HEK293 (cell line): ENCODE measurements around the gene CMC1.

Experiments
- CTCF ChIA-PET: fragments of 350-600 bp; formaldehyde crosslinking; extraction: SDS; loops from one replicate; lab custom pipeline; 2021; ENCODE audit warnings: antibody characterized with exemption; lab: Yijun Ruan, JAX
- POLR2A ChIA-PET: fragments of 300-600 bp; formaldehyde crosslinking; extraction: SDS; loops from one replicate; lab custom pipeline; 2020; ENCODE audit warnings: antibody characterized with exemption, inconsistent platforms; lab: Yijun Ruan, JAX
- H3K27ac ChIP-seq: fragments of 200-500 bp; sonication (Bioruptor generic); 2 replicates; pipeline ENCODE4 v1.5.1; 2014; ENCODE audit warnings: low read depth, low read length, control low read depth, inconsistent platforms; ENCODE audit errors: extremely low read depth
- H3K36me3 ChIP-seq, 2 experiments: fragments of 200-500 bp in 1 of 2; sonication (Bioruptor generic) in 1 of 2; 1 replicate in 1 of 2; 2 replicates in 1 of 2; pipeline ENCODE4 v1.5.1; 2014 to 2017; ENCODE audit warnings: inconsistent platforms in 2 of 2, low read length in 2 of 2; ENCODE audit not compliant: control insufficient read depth in 2 of 2, insufficient read depth in 1 of 2
- H3K4me1 ChIP-seq: fragments of 200-500 bp; sonication (Bioruptor generic); 2 replicates; pipeline ENCODE4 v1.5.1; 2014; ENCODE audit warnings: mild to moderate bottlenecking, low read length, inconsistent platforms; ENCODE audit not compliant: control insufficient read depth, insufficient read depth
- H3K4me3 ChIP-seq: 2 replicates; pipeline ENCODE4 v1.5.1; 2011; ENCODE audit warnings: low read depth, mild to moderate bottlenecking, control low read depth, low read length, moderate library complexity
- H3K9me3 ChIP-seq: fragments of 200-500 bp; sonication (Bioruptor generic); 2 replicates; pipeline ENCODE4 v1.5.1; 2014; ENCODE audit warnings: low read depth, low read length, inconsistent platforms; ENCODE audit not compliant: control insufficient read depth, insufficient read depth
- BCL11B ChIP-seq: fragments of 450-650 bp; formaldehyde crosslinking; IDR thresholded peaks from 2 replicates; pipeline ENCODE4 v1.5.1; 2016; ENCODE audit warnings: low read depth, missing biosample characterization, missing genetic modification characterization
- HOXD13 ChIP-seq: sonication (generic); formaldehyde crosslinking; IDR thresholded peaks from 2 replicates; pipeline ENCODE4 v1.8.0; 2022; ENCODE audit warnings: missing genetic modification reagents, borderline replicate concordance
- ZBTB48 ChIP-seq: fragments of 450-650 bp; formaldehyde crosslinking; IDR thresholded peaks from 2 replicates; pipeline ENCODE4 v1.5.1; 2016; ENCODE audit warnings: missing biosample characterization, missing genetic modification characterization
- ZFHX2 ChIP-seq: fragments of 450-650 bp; formaldehyde crosslinking; conservative IDR thresholded peaks from 2 replicates; pipeline ENCODE4 v1.5.1; 2016; ENCODE audit warnings: missing biosample characterization, missing genetic modification characterization
- ZNF121 ChIP-seq: fragments of 450-650 bp; formaldehyde crosslinking; IDR thresholded peaks from 2 replicates; pipeline ENCODE4 v1.5.1; 2016; ENCODE audit warnings: missing biosample characterization, missing genetic modification characterization
- ZNF174 ChIP-seq: fragments of 450-650 bp; formaldehyde crosslinking; IDR thresholded peaks from 2 replicates; pipeline ENCODE4 v1.5.0; 2017; ENCODE audit warnings: missing biosample characterization, mild to moderate bottlenecking, missing genetic modification characterization
- ZNF23 ChIP-seq: fragments of 450-650 bp; formaldehyde crosslinking; IDR thresholded peaks from 2 replicates; pipeline ENCODE4 v1.5.1; 2016; ENCODE audit warnings: missing biosample characterization, missing genetic modification characterization, borderline replicate concordance
- ZNF24 ChIP-seq: fragments of 450-650 bp; formaldehyde crosslinking; IDR thresholded peaks from 2 replicates; pipeline ENCODE4 v1.5.1; 2016; ENCODE audit warnings: missing biosample characterization, missing genetic modification characterization
- ZNF292 ChIP-seq: fragments of 450-650 bp; formaldehyde crosslinking; IDR thresholded peaks from 2 replicates; pipeline ENCODE4 v1.5.1; 2016; ENCODE audit warnings: low read depth, missing biosample characterization, missing genetic modification characterization, borderline replicate concordance
- ZNF366 ChIP-seq: fragments of 450-650 bp; formaldehyde crosslinking; conservative IDR thresholded peaks from 2 replicates; pipeline ENCODE4 v1.5.1; 2016; ENCODE audit warnings: missing biosample characterization, missing genetic modification characterization
- ZNF426 ChIP-seq: fragments of 450-650 bp; formaldehyde crosslinking; IDR thresholded peaks from 2 replicates; pipeline ENCODE4 v1.5.1; 2017; ENCODE audit warnings: missing biosample characterization, missing genetic modification characterization, mild to moderate bottlenecking, inconsistent platforms, moderate library complexity
- ZNF629 ChIP-seq: fragments of 450-650 bp; formaldehyde crosslinking; IDR thresholded peaks from 2 replicates; pipeline ENCODE4 v1.5.1; 2017; ENCODE audit warnings: missing biosample characterization, missing genetic modification characterization
- ZNF677 ChIP-seq: fragments of 450-650 bp; IDR thresholded peaks from 2 replicates; pipeline ENCODE4 v1.5.0; 2018; ENCODE audit warnings: missing biosample characterization, mild to moderate bottlenecking, missing genetic modification characterization, moderate library complexity
- ZNF785 ChIP-seq: fragments of 450-650 bp; formaldehyde crosslinking; IDR thresholded peaks from 2 replicates; pipeline ENCODE4 v1.5.1; 2016; ENCODE audit warnings: missing biosample characterization, missing genetic modification characterization
- ZSCAN30 ChIP-seq: fragments of 450-650 bp; IDR thresholded peaks from 2 replicates; pipeline ENCODE4 v1.5.1; 2018; ENCODE audit warnings: missing biosample characterization, mild to moderate bottlenecking, missing genetic modification characterization, moderate library complexity
- ZXDB ChIP-seq: fragments of 450-650 bp; formaldehyde crosslinking; IDR thresholded peaks from 2 replicates; pipeline ENCODE4 v1.5.1; 2016; ENCODE audit warnings: missing biosample characterization, missing genetic modification characterization
- TF ChIP-seq, protein P1 (sequence below): fragments of 450-650 bp; formaldehyde crosslinking; IDR thresholded peaks from 2 replicates; pipeline ENCODE4 v1.5.1; 2016; ENCODE audit warnings: missing biosample characterization, missing genetic modification characterization, low read depth
- TF ChIP-seq, protein P2 (sequence below): fragments of 450-650 bp; formaldehyde crosslinking; IDR thresholded peaks from 2 replicates; pipeline ENCODE4 v1.5.1; 2016; ENCODE audit warnings: missing biosample characterization, missing genetic modification characterization
- TF ChIP-seq, protein P3 (sequence below): fragments of 450-650 bp; formaldehyde crosslinking; IDR thresholded peaks from 2 replicates; pipeline ENCODE4 v1.5.1; 2017; ENCODE audit warnings: missing biosample characterization, mild to moderate bottlenecking, missing genetic modification characterization, moderate library complexity
- TF ChIP-seq, protein P4 (sequence below): fragments of 450-650 bp; formaldehyde crosslinking; IDR thresholded peaks from 2 replicates; pipeline ENCODE4 v1.5.1; 2017; ENCODE audit warnings: missing biosample characterization, missing genetic modification characterization
- TF ChIP-seq, protein P5 (sequence below): fragments of 450-650 bp; formaldehyde crosslinking; IDR thresholded peaks from 2 replicates; pipeline ENCODE4 v1.5.1; 2017; ENCODE audit warnings: missing biosample characterization, missing genetic modification characterization
- TF ChIP-seq, protein P6 (sequence below): fragments of 450-650 bp; IDR thresholded peaks from 2 replicates; pipeline ENCODE4 v1.5.1; 2018; ENCODE audit warnings: missing biosample characterization, mild to moderate bottlenecking, missing genetic modification characterization
- TF ChIP-seq, protein P7 (sequence below): fragments of 450-650 bp; formaldehyde crosslinking; IDR thresholded peaks from 2 replicates; pipeline ENCODE4 v1.5.1; 2016; ENCODE audit warnings: missing biosample characterization, missing genetic modification characterization
- TF ChIP-seq, protein P8 (sequence below): fragments of 450-650 bp; formaldehyde crosslinking; IDR thresholded peaks from 2 replicates; pipeline ENCODE4 v1.5.1; 2016; ENCODE audit warnings: missing biosample characterization, missing genetic modification characterization

CMC1 gene

DNA sequence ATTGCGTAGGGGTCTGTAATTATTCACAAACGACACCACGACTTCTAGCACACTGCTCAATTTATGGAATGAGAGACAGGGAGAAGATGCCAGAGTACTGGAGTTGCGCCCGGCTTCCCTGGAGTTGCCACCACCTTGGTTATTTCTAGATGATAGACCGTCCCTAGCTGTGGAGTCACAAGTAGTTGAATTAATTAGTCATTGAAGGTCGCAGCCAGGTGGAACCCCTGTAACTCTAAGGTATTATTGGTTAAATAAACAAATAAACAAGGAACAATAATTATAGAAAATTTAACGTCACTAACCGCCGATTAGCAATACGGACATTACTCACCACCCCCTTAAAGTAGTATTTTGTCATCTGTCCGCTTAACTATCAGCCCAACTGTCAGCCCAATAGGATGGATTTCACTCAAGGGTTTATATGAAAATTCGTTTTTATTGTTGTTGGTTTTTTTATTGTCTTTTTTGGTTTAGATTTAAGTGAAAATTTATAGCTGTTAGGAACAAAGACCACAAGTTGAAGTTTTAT is 108.1 kb downstream of the CMC1 start:
- Histone ChIP-seq H3K4me1 (no peaks in the 10 kb centered on the region), H3K27ac (peak overlapping the region; percentile 89), H3K36me3 (no peaks in the 10 kb centered on the region), H3K4me3 (peak overlapping the region; percentile 91), H3K9me3 (no peaks in the 10 kb centered on the region)
- ChIA-PET POLR2A (interaction anchor here (1.0 to 1.7 kb wide), 3 partner anchors 8 to 108 kb away, joined by 3 to 5 read pairs (median 5); partner anchors contain the start of gene CMC1), CTCF (no interaction called here)
- TF ChIP-seq ZXDB (tag by site-specific recombination), result no peak
- TF ChIP-seq, protein P1, sequence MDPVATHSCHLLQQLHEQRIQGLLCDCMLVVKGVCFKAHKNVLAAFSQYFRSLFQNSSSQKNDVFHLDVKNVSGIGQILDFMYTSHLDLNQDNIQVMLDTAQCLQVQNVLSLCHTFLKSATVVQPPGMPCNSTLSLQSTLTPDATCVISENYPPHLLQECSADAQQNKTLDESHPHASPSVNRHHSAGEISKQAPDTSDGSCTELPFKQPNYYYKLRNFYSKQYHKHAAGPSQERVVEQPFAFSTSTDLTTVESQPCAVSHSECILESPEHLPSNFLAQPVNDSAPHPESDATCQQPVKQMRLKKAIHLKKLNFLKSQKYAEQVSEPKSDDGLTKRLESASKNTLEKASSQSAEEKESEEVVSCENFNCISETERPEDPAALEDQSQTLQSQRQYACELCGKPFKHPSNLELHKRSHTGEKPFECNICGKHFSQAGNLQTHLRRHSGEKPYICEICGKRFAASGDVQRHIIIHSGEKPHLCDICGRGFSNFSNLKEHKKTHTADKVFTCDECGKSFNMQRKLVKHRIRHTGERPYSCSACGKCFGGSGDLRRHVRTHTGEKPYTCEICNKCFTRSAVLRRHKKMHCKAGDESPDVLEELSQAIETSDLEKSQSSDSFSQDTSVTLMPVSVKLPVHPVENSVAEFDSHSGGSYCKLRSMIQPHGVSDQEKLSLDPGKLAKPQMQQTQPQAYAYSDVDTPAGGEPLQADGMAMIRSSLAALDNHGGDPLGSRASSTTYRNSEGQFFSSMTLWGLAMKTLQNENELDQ (tag by site-specific recombination), result no peak
- no peak for TF ChIP-seq ZNF174
- peak; percentile 72; the same call in 1 of the 2 replicates for TF ChIP-seq ZBTB48 (tag by site-specific recombination)
- TF ChIP-seq, protein P2, sequence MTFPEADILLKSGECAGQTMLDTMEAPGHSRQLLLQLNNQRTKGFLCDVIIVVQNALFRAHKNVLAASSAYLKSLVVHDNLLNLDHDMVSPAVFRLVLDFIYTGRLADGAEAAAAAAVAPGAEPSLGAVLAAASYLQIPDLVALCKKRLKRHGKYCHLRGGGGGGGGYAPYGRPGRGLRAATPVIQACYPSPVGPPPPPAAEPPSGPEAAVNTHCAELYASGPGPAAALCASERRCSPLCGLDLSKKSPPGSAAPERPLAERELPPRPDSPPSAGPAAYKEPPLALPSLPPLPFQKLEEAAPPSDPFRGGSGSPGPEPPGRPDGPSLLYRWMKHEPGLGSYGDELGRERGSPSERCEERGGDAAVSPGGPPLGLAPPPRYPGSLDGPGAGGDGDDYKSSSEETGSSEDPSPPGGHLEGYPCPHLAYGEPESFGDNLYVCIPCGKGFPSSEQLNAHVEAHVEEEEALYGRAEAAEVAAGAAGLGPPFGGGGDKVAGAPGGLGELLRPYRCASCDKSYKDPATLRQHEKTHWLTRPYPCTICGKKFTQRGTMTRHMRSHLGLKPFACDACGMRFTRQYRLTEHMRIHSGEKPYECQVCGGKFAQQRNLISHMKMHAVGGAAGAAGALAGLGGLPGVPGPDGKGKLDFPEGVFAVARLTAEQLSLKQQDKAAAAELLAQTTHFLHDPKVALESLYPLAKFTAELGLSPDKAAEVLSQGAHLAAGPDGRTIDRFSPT (tag by site-specific recombination), result 0 out of 2 replicates have a peak, but pooled peaks have one; percentile 9
- TF ChIP-seq ZNF24 (tag by site-specific recombination), result no peak
- TF ChIP-seq, protein P3, sequence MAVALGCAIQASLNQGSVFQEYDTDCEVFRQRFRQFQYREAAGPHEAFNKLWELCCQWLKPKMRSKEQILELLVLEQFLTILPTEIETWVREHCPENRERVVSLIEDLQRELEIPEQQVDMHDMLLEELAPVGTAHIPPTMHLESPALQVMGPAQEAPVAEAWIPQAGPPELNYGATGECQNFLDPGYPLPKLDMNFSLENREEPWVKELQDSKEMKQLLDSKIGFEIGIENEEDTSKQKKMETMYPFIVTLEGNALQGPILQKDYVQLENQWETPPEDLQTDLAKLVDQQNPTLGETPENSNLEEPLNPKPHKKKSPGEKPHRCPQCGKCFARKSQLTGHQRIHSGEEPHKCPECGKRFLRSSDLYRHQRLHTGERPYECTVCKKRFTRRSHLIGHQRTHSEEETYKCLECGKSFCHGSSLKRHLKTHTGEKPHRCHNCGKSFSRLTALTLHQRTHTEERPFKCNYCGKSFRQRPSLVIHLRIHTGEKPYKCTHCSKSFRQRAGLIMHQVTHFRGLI (tag by site-specific recombination), result peak; percentile 70; the same call in 1 of the 2 replicates
- no peak for TF ChIP-seq ZNF292 (tag by site-specific recombination)
- TF ChIP-seq ZNF366 (tag by site-specific recombination), result no peak
- no peak for TF ChIP-seq ZFHX2 (tag by site-specific recombination)
- no peak for TF ChIP-seq ZNF677
- TF ChIP-seq ZNF785 (tag by site-specific recombination), result no peak
- TF ChIP-seq ZNF629 (tag by site-specific recombination), result no peak
- TF ChIP-seq ZNF426 (tag by site-specific recombination), result no peak
- TF ChIP-seq, protein P4, sequence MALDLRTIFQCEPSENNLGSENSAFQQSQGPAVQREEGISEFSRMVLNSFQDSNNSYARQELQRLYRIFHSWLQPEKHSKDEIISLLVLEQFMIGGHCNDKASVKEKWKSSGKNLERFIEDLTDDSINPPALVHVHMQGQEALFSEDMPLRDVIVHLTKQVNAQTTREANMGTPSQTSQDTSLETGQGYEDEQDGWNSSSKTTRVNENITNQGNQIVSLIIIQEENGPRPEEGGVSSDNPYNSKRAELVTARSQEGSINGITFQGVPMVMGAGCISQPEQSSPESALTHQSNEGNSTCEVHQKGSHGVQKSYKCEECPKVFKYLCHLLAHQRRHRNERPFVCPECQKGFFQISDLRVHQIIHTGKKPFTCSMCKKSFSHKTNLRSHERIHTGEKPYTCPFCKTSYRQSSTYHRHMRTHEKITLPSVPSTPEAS (tag by site-specific recombination), result no peak
- TF ChIP-seq, protein P5, sequence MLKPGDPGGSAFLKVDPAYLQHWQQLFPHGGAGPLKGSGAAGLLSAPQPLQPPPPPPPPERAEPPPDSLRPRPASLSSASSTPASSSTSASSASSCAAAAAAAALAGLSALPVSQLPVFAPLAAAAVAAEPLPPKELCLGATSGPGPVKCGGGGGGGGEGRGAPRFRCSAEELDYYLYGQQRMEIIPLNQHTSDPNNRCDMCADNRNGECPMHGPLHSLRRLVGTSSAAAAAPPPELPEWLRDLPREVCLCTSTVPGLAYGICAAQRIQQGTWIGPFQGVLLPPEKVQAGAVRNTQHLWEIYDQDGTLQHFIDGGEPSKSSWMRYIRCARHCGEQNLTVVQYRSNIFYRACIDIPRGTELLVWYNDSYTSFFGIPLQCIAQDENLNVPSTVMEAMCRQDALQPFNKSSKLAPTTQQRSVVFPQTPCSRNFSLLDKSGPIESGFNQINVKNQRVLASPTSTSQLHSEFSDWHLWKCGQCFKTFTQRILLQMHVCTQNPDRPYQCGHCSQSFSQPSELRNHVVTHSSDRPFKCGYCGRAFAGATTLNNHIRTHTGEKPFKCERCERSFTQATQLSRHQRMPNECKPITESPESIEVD, result peak; percentile 70
- no peak for TF ChIP-seq ZNF121 (tag by site-specific recombination)
- TF ChIP-seq, protein P6, sequence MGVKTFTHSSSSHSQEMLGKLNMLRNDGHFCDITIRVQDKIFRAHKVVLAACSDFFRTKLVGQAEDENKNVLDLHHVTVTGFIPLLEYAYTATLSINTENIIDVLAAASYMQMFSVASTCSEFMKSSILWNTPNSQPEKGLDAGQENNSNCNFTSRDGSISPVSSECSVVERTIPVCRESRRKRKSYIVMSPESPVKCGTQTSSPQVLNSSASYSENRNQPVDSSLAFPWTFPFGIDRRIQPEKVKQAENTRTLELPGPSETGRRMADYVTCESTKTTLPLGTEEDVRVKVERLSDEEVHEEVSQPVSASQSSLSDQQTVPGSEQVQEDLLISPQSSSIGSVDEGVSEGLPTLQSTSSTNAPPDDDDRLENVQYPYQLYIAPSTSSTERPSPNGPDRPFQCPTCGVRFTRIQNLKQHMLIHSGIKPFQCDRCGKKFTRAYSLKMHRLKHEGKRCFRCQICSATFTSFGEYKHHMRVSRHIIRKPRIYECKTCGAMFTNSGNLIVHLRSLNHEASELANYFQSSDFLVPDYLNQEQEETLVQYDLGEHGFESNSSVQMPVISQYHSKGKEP, result no peak
- TF ChIP-seq BCL11B (tag by site-specific recombination), result no peak
- no peak for TF ChIP-seq HOXD13 (CRISPR knock-in tag)
- TF ChIP-seq, protein P7, sequence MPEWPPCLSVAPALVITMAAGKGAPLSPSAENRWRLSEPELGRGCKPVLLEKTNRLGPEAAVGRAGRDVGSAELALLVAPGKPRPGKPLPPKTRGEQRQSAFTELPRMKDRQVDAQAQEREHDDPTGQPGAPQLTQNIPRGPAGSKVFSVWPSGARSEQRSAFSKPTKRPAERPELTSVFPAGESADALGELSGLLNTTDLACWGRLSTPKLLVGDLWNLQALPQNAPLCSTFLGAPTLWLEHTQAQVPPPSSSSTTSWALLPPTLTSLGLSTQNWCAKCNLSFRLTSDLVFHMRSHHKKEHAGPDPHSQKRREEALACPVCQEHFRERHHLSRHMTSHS (tag by site-specific recombination), result no peak
- no peak for TF ChIP-seq ZNF23 (tag by site-specific recombination)
- TF ChIP-seq, protein P8, sequence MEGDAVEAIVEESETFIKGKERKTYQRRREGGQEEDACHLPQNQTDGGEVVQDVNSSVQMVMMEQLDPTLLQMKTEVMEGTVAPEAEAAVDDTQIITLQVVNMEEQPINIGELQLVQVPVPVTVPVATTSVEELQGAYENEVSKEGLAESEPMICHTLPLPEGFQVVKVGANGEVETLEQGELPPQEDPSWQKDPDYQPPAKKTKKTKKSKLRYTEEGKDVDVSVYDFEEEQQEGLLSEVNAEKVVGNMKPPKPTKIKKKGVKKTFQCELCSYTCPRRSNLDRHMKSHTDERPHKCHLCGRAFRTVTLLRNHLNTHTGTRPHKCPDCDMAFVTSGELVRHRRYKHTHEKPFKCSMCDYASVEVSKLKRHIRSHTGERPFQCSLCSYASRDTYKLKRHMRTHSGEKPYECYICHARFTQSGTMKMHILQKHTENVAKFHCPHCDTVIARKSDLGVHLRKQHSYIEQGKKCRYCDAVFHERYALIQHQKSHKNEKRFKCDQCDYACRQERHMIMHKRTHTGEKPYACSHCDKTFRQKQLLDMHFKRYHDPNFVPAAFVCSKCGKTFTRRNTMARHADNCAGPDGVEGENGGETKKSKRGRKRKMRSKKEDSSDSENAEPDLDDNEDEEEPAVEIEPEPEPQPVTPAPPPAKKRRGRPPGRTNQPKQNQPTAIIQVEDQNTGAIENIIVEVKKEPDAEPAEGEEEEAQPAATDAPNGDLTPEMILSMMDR (tag by site-specific recombination), result no peak
- no peak for TF ChIP-seq ZSCAN30 (tag by site-specific recombination)
